Islet precursor cell (in vitro differentiated cells): Measurements from ENCODE around the gene ACADVL.
A peak's percentile ranks its signal among the peaks of the same experiment; 100 is the strongest.

Experiments used
- DNase-seq: peaks from one replicate; pipeline ENCODE4 v3.0.0-alpha.2; 2018

Gene ACADVL

GRCh38 chr17:7217113-7217987, 2.4 kb upstream of the ACADVL start:
- DNase-seq = peak; percentile 86

GRCh38 chr17:7218166-7218565, 1.6 kb upstream of the ACADVL start:
- DNase-seq = no peak

- DNase-seq = no peak
Observed at GRCh38 chr17:7218758-7219157, 980 bp upstream of the ACADVL start.

GRCh38 chr17:7219229-7219811, 418 bp upstream of the ACADVL start:
- no peak for DNase-seq

- peak; percentile 86 for DNase-seq
Observed at GRCh38 chr17:7220593-7221277, 997 bp downstream of the ACADVL start.

- DNase-seq = no peak
Observed at GRCh38 chr17:7221278-7222092, 1.7 kb downstream of the ACADVL start.

- DNase-seq = no peak
Observed at GRCh38 chr17:7222093-7222971, 2.6 kb downstream of the ACADVL start.

GRCh38 chr17:7222972-7223292, 3.2 kb downstream of the ACADVL start:
- no peak for DNase-seq

GRCh38 chr17:7223375-7223774, 3.6 kb downstream of the ACADVL start:
- DNase-seq = no peak

- DNase-seq = no peak
Observed at GRCh38 chr17:7224110-7224509, 4.4 kb downstream of the ACADVL start.

GRCh38 chr17:7224661-7225111, 4.9 kb downstream of the ACADVL start:
- DNase-seq = no peak

GRCh38 chr17:7225711-7226331, 6.1 kb downstream of the ACADVL start:
- no peak for DNase-seq

GRCh38 chr17:7226721-7227710, 7.3 kb downstream of the ACADVL start:
- no peak for DNase-seq

- DNase-seq = no peak
Observed at GRCh38 chr17:7228920-7229319, 9.2 kb downstream of the ACADVL start.

- no peak for DNase-seq
Observed at GRCh38 chr17:7229504-7229903, 9.8 kb downstream of the ACADVL start.

- no peak for DNase-seq
Observed at GRCh38 chr17:7232114-7232513, 12.4 kb downstream of the ACADVL start.

- DNase-seq = no peak
Observed at GRCh38 chr17:7233701-7234082, 14.0 kb downstream of the ACADVL start.

GRCh38 chr17:7234083-7234951, 14.6 kb downstream of the ACADVL start, which contains the start of gene DVL2:
DVL2 (minus strand) TSS chr17:7234517; CDS start chr17:7234262, 255 bp downstream.
- peak; percentile 98 for DNase-seq
